IPS DF 19.7 (cell line): ENCODE data around the gene IQGAP3.
"Not testable (repeated sequence)": the region's sequence is repeated elsewhere in the genome, so short reads cannot be mapped to it uniquely, and the experiment has no call there.

Source experiments
- DNase-seq: peaks from one replicate; pipeline ENCODE4 v3.0.0-alpha.2; 2013; ENCODE audit warnings: low read depth, low spot score

The IQGAP3 gene

GRCh38 chr1:156592910-156593660, 20.7 kb upstream of the IQGAP3 start:
- no peak for DNase-seq

- no peak for DNase-seq
Observed at GRCh38 chr1:156592158-156592909, 20.0 kb upstream of the IQGAP3 start.

- no peak for DNase-seq
Observed at GRCh38 chr1:156591432-156592157, 19.2 kb upstream of the IQGAP3 start, which contains the start of gene NAXE. Gene NAXE (plus strand): TSS chr1:156591776. CDS start chr1:156591805, 29 bp downstream.

- no peak for DNase-seq
Observed at GRCh38 chr1:156591181-156591431, 18.7 kb upstream of the IQGAP3 start.

- no peak for DNase-seq
Observed at GRCh38 chr1:156590326-156591180, 18.2 kb upstream of the IQGAP3 start.

- no peak for DNase-seq
Observed at GRCh38 chr1:156589546-156589945, 17.2 kb upstream of the IQGAP3 start.

GRCh38 chr1:156587927-156588326, 15.6 kb upstream of the IQGAP3 start:
- not testable (repeated sequence) for DNase-seq

GRCh38 chr1:156586892-156587477, 14.6 kb upstream of the IQGAP3 start:
- DNase-seq = no peak

- no peak for DNase-seq
Observed at GRCh38 chr1:156586323-156586722, 14.0 kb upstream of the IQGAP3 start.

GRCh38 chr1:156584813-156585212, 12.4 kb upstream of the IQGAP3 start:
- peak; percentile 61 for DNase-seq

- peak; percentile 84 for DNase-seq
Observed at GRCh38 chr1:156583821-156584622, 11.7 kb upstream of the IQGAP3 start.

- no peak for DNase-seq
Observed at GRCh38 chr1:156582388-156583017, 10.1 kb upstream of the IQGAP3 start.

GRCh38 chr1:156581661-156582387, 9.5 kb upstream of the IQGAP3 start:
- no peak for DNase-seq

GRCh38 chr1:156579472-156579871, 7.1 kb upstream of the IQGAP3 start, which contains the start of gene TTC24:
Gene TTC24 (plus strand): TSS chr1:156579723. CDS start chr1:156581365, 1,642 bp downstream.
- DNase-seq = no peak

GRCh38 chr1:156578055-156578454, 5.7 kb upstream of the IQGAP3 start:
- DNase-seq = no peak

- DNase-seq = no peak
Observed at GRCh38 chr1:156577550-156577949, 5.2 kb upstream of the IQGAP3 start.

- no peak for DNase-seq
Observed at GRCh38 chr1:156574039-156574633, 1.8 kb upstream of the IQGAP3 start.

GRCh38 chr1:156572663-156573018, 276 bp upstream of the IQGAP3 start:
- DNase-seq = no peak
